GM18858 (cell line): ENCODE data around the gene TEKT5.
"Not testable (repeated sequence)": the region's sequence is repeated elsewhere in the genome, so short reads cannot be mapped to it uniquely, and the experiment has no call there.

Experiments
- ATAC-seq: cut with Tn5 transposase; IDR thresholded peaks from one replicate; pipeline ENCODE4 v1.9.1; 2021; ENCODE audit not compliant: unreplicated experiment

The TEKT5 gene

GRCh38 chr16:10660950-10661635 is 33.6 kb downstream of the TEKT5 start:
- ATAC-seq, result no peak

GRCh38 chr16:10658943-10659342 is 35.8 kb downstream of the TEKT5 start:
- ATAC-seq, result no peak

GRCh38 chr16:10657925-10658324 is 36.8 kb downstream of the TEKT5 start:
- ATAC-seq, result no peak

DNA sequence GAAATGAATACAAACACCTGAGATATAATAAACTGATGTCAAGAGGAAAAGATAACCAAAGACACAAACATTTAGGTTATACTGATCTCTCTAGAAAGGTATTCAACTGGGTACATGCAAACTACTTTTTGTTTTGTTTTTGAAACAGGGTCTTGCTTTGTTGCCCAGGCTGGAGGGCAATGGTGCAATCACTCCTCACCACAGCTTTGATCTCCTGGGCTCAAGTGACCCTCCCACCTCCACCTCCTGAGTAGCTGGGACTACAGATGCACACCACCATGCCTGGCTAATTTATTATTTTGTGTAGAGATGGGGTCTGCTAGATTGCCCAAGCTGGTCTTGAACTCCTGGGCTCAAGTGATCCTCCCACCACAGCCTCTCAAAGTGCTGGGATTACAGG is 38.1 kb downstream of the TEKT5 start:
- ATAC-seq, result no peak

GRCh38 chr16:10655415-10655977 is 39.2 kb downstream of the TEKT5 start:
- ATAC-seq, result no peak

DNA sequence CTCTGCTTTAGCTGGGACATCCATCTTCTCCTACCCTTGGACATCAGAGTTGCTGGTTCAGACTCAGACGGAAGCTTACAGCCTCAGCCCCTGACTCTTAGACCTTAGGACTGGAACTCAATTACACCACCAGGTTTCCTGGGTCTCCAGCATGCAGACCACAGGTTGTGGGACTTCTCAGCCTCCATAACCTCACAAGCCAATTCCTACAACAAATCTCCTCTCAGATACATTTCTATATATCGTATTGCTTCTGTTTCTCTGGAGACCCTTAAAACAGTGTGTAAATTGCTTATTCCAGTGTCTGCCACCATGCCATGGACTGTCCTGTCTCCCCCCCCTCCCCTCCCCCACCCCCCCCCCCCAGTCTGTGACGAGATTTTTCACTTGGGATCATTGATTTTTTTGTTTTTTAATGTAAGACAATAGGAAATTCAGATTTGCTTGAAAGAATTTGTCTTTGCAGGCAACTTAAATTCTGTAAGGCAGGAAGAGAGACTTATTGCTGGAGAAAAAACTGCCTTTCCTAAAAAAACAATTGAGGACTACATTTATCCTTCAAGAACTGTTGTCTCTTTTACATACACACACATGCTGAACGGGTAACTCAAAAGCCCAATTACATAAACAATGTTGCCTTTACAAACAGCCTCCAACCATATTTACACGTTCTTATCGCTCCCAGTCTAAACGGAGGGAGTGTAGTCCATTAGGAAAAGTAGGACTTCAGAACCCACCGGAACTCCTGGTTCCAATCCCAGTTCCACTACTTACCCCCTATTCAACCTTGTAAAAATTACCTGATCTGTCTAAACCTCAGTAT is 39.9 kb downstream of the TEKT5 start:
- no peak for ATAC-seq

GRCh38 chr16:10652730-10653590 is 41.8 kb downstream of the TEKT5 start:
- no peak for ATAC-seq

DNA sequence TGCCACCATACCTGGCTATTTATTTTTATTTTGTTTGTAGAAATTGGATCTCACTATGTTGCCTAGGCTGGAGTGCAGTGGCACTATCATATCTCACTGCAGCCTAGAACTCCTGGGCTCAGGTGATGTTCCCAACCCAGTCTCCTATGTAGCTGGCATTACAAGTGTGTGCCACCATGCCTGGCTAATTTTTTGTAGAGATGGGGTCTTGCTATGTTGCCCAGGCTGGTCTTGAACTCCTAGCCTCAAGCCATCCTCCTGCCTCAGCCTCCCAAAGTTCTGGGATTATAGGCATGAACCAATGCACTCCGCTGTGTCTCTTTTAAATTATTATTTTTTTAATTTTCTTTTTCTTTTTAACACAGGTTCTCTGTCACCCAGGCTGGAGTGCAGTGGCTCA is 45.6 kb downstream of the TEKT5 start:
- not testable (repeated sequence) for ATAC-seq

DNA sequence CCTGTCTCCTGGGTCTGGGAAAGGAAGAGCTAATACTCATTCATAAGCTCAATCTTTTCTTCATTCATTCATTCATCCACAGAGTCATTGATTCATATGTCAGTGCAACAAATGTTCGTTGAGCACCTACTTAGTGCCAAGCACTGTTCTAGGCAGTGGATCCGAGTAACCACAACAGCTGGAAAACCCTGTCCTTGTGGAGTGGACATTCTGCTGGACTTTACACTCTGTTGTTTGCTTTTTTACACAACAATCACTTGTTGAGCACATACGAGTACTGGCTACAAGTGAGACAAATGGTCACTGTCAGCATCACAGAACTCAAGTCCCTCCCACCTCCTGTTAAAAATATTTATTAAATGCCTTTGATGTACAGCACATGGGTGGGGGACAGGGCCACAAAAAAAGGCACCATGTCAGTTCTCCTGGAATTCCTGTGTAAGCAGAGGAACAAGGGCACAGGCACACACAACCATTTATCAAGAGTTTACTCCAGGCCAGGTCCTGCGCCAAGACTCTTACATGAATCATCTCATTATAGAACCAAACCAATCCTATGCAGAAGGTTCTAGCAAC is 46.9 kb downstream of the TEKT5 start:
- no peak for ATAC-seq

DNA sequence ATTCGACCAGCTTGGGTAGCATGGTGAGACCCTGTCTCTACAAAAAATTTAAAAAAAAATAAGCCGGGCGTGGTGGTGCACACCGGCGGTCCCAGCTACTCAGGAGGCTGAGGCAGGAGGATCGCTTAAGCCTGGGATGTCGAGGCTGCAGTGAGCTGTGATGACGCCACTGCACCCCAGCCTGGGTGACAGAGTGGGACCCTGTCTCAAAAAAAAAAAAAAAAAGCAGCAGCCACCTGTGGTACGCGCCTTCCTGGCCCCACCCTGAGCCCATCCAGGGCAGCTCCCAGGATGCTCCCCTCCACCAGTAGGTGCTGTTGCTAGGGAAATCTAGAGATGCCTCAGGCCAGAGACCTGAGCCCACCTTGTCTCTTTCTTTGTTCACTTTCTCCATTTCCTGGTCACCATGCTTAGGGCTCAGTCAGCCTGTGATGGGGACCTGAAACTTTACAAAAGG is 47.4 kb downstream of the TEKT5 start:
- no peak for ATAC-seq

DNA sequence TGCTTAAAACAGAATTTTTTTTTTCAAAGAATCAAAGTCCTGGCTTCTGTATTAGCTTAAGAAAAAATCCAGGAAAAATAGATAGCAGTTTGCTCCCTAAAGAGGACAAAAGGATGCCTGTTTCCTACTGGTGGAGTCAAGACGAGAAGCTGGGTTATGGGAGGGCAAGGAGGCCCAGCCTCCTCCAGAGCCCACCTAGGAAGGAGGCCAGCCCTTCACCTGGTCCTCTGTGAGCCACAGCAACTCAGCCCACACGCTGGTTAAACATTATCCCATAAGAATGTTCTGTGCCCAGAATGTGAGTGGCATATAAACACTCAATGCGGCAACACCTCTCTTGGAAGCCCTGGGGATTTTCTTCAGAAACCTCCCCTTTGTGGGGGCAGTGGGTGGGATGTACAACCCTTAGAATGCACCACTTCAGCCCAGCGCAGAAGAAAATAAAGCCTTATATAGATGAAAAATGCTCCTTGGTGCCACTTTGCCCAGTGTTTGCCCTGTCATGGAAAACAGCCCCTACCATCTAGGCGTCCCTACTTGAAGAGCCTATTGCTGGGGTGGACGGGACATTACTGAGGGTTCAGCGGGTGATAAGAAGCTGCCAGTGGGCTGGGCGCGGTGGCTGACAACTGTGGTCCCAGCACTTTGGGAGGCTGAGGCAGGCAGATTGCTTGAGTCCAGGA is 48.0 kb downstream of the TEKT5 start:
- no peak for ATAC-seq

GRCh38 chr16:10646228-10646580 is 48.5 kb downstream of the TEKT5 start:
- ATAC-seq, result no peak

DNA sequence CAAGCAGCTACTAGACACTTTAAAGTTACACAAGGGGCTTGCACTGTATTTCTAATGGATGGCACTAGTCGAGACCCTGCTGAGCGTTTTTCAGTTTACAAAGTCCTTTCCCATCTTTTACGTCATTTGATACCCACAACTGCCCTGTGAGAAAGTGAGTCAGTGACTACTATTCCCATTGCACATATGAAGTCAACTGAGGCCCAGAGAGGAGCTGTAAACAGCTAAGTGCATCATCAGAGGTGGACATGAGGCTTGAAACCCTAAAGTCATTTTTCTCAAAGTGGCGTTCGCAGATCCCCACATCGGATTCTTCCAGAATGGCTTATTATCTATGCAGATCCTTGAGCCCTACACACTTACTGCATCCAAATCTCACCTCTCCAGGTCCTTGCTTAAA is 50.6 kb downstream of the TEKT5 start:
- ATAC-seq, result no peak

GRCh38 chr16:10642964-10643363 is 51.8 kb downstream of the TEKT5 start:
- no peak for ATAC-seq

GRCh38 chr16:10641953-10642949 is 52.5 kb downstream of the TEKT5 start:
- ATAC-seq, result no peak

DNA sequence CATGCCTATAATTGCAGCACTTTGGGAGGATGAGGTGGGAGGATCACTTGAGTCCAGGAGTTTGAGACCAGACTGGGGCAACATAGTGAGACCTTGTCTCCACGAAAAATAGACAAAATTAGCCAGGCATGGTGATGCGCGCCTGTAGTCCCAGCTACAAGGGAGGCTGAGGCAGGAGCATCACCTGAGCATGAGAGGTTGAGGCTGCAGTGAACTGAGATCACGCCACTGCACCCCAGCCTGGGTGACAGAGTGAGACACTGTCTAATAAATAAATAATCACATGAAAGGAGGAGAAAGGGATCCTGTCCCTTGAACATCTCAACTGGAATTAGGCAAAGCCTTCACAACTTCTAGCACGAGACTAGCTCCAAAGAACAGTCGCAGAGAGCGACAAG is 53.2 kb downstream of the TEKT5 start:
- no peak for ATAC-seq

DNA sequence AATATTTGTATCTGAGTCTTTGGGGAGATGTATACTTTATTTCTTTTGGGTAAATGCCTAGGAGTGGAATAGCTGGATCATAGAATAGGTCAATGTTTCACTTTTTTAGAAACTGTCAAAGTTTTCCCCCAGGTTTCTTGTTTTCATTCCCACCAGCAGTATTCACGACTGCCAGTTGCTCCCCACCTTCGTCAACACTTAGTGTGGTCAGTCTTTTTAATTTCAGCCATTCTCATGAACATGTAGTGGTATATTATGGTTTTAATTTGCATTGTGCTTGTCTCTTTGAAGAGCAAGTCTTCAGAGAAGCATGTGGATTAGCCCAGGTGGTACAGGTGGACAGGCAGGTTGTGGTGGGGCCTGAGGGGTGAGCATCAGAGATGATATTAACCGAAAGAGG is 53.8 kb downstream of the TEKT5 start:
- no peak for ATAC-seq

- ATAC-seq, result no peak
Observed at GRCh38 chr16:10638101-10638500, 56.6 kb downstream of the TEKT5 start.
